Right renal cortex interstitium (tissue), 3 donors: ENCODE measurements around the gene NDUFA7. TPM values are rescaled to one million over a fixed set of nuclear protein-coding genes. Genes with fewer than 3 reads are reported as not detected.
"Not testable (repeated sequence)": the region's sequence is repeated elsewhere in the genome, so short reads cannot be mapped to it uniquely, and the experiment has no call there.

Source experiments
- DNase-seq, 3 donors: peaks; one replicate each; pipeline ENCODE4 v3.0.0-alpha.2; 2013; ENCODE audit warnings: low read depth in 3 of 3, low spot score in 2 of 3
- polyA plus RNA-seq, 3 donors: library from polyadenylated mRNA; unstranded; fragments of 120-200 nt; gene quantifications; one replicate each; pipeline ENCODE4 v1.2.1, GENCODE V29; 2013; ENCODE audit not compliant: insufficient read length in 3 of 3

The NDUFA7 gene
- polyA plus RNA-seq, 3 donors = 44.1 to 53.9 (median 50.0) TPM

DNA sequence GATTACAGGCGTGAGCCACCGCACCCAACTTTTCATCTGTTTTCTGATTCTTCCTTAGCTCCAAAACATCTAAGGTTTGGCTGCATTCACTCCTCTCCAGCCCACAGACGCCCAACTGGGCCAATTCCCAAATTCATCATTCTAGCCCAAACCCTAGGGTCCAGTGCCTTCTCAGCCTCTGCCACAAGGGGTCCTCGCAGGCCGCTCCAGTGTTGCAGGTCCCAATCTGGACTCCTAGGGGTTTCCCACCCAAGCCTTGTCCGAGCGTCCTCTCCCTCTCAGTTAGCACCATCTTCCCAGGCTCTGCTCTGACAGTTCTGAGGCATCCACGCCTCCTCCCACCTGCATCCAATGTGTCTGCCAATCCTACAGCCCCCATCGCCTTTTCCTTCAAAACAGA is 44.7 kb downstream of the NDUFA7 start:
- DNase-seq = not testable (repeated sequence)

GRCh38 chr19:8269724-8270123 is 51.5 kb downstream of the NDUFA7 start:
- no peak for DNase-seq

DNA sequence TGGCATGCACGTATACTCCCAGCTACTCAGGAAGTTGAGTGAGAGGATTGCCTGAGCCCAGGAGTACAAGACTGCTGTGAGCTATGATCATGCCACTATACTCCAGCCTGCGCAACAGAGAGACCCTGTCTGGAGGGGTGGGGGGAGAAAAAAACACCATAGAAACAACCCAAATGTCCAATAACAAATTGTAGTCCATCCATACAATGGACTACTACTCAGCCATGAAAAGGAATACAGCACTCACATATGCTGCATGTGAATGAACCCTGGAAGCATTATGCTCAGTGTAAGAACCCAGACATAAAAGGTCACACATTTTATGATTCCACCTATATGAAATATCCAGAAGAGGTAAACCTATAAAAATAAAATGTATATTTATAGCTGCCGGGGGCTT is 55.3 kb downstream of the NDUFA7 start:
- DNase-seq = no peak

DNA sequence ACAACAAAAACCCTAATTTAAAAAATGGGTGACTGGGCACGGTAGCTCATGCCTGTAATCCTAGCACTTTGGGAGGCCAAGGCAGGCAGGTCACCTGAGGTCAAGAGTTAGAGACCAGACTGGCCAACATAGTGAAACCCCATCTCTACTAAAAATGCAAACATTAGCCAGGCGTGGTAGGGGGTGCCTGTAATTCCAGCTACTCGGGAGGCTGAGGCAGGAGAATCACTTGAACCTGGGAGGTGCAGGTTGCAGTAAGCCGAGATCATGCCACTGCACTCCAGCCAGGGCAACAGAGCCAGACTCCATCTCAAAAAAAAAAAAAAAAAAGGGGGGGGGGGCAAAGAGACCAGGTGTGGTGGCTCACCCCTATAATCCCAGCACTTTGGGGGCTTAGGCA is 56.9 kb downstream of the NDUFA7 start:
- not testable (repeated sequence) for DNase-seq

GRCh38 chr19:8262431-8262830 is 58.7 kb downstream of the NDUFA7 start:
- no peak for DNase-seq

DNA sequence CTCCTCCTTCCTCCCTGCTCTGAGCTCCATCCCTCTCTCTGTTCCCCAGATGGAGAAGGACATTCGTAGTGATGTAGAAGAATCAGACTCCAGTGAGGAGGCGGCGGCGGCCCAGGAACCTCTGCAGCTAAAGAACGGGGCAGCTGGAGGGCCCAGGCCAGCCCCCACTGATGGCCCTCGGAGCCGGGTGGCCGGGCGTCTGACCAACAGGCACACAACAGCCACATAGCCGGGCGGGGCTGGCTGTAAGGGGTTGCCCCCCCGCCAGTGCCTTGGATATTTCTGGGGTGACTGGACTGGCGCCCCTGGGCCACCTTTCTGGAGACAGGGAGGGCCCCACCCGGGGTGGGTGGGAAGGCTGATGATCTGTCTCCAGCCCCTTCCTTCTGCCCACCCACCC is 59.3 kb downstream of the NDUFA7 start:
- DNase-seq = no peak

- no peak for DNase-seq
These were observed 59.8 kb downstream of the NDUFA7 start for GRCh38 chr19:8261347-8261746.

Other genes with a start within 250 kb of the NDUFA7 start
- gene FBN3, start 171.8 kb downstream of the NDUFA7 start, polyA plus RNA-seq = 10 to 100 TPM; 29.8 to 33.9 (median 31.6) TPM
- gene CERS4, start 112.0 kb downstream of the NDUFA7 start, polyA plus RNA-seq = 10 to 100 TPM; 32.0 to 41.4 (median 38.7) TPM
- 10 to 100 TPM; 24.2 to 25.9 (median 24.7) TPM for gene CD320, start 13.0 kb downstream of the NDUFA7 start, polyA plus RNA-seq
- 100 to 1,000 TPM; 320 to 390 (median 377) TPM for gene RPS28, start 121 bp upstream of the NDUFA7 start, polyA plus RNA-seq
- gene KANK3, start 21.9 kb upstream of the NDUFA7 start, polyA plus RNA-seq = 1 to 10 TPM; 6.4 to 7.6 (median 7.0) TPM
- 1 to 10 TPM; 1.4 to 2.5 (median 1.7) TPM for gene ANGPTL4, start 42.8 kb upstream of the NDUFA7 start, polyA plus RNA-seq
- gene RAB11B, start 69.0 kb upstream of the NDUFA7 start, polyA plus RNA-seq = 100 to 1,000 TPM; 125 to 147 (median 129) TPM
- 10 to 100 TPM; 10.7 to 13.4 (median 11.6) TPM for gene MARCHF2, start 91.9 kb upstream of the NDUFA7 start, polyA plus RNA-seq
- gene HNRNPM, start 123.6 kb upstream of the NDUFA7 start, polyA plus RNA-seq = 100 to 1,000 TPM; 433 to 501 (median 481) TPM
- gene PRAM1, start 181.3 kb upstream of the NDUFA7 start, polyA plus RNA-seq = 1 to 10 TPM in 1 of 3 donors, under 1 TPM in 2; 0.39 to 1.6 (median 0.76) TPM
- 10 to 100 TPM; 16.3 to 19.8 (median 16.7) TPM for gene ZNF414, start 192.8 kb upstream of the NDUFA7 start, polyA plus RNA-seq